Left lung (tissue), 10 donors: ENCODE measurements around the gene C11orf86. TPM values are rescaled to one million over a fixed set of nuclear protein-coding genes. Genes with fewer than 3 reads are reported as not detected.
"Not testable (repeated sequence)": the region's sequence is repeated elsewhere in the genome, so short reads cannot be mapped to it uniquely, and the experiment has no call there.

Source experiments
- ATAC-seq: fragments of 200-7000 bp; cut with Tn5 transposase; one replicate; pipeline ENCODE4 v1.9.1; 2020; ENCODE audit warnings: moderate library complexity
- DNase-seq, 4 donors: peaks; one replicate each; pipeline ENCODE4 v3.0.0-alpha.2; 2013 to 2020
- H3K27ac ChIP-seq, 2 donors: fragments of 200-600 bp; sonication (generic) in 1 of 2; one replicate each; pipeline versions ENCODE4 v1.5.0 to v1.8.0; 2020 to 2021
- H3K27me3 ChIP-seq, 2 donors: fragments of 200-600 bp; sonication (generic) in 1 of 2; one replicate each; pipeline versions ENCODE4 v1.5.0 to v1.8.0; 2020 to 2021
- H3K36me3 ChIP-seq, 2 donors: fragments of 200-600 bp; sonication (generic) in 1 of 2; one replicate each; pipeline versions ENCODE4 v1.5.0 to v1.8.0; 2020 to 2021
- H3K4me1 ChIP-seq, 2 donors: fragments of 200-600 bp; one replicate each; pipeline ENCODE4 v1.8.0; 2021
- H3K4me3 ChIP-seq, 2 donors: fragments of 200-600 bp; sonication (generic) in 1 of 2; one replicate each; pipeline versions ENCODE4 v1.5.0 to v1.8.0; 2020 to 2021; ENCODE audit warnings: mild to moderate bottlenecking in 1 of 2
- H3K9me3 ChIP-seq, 2 donors: fragments of 200-600 bp; sonication (generic) in 1 of 2; one replicate each; pipeline versions ENCODE4 v1.5.0 to v1.8.0; 2020 to 2021
- intact Hi-C, 2 donors: fragments of 100-400 bp; cut with DNase I; formaldehyde crosslinking; loops; one replicate each; pipeline versions ENCODE4 v1.11.2 to v1.14.2; 2022
- polyA plus RNA-seq, 6 donors: library from polyadenylated mRNA; unstranded; fragments of 120-200 nt; gene quantifications; one replicate each; pipeline ENCODE4 v1.2.1, GENCODE V29; 2013; ENCODE audit not compliant: insufficient read length in 6 of 6
- total RNA-seq, 2 donors: library from RNA; stranded (reverse); fragmentation: NEBNext Ultra II Directional; extraction: Animal tissue kit (Norgen Biotek cat#: 25700); gene quantifications; one replicate each; pipeline ENCODE4 v1.2.1, GENCODE V29; 2021
- TF ChIP-seq, protein P1 (sequence below), 2 donors: fragments of 200-600 bp; sonication (generic) in 1 of 2; IDR thresholded peaks; one replicate each; pipeline versions ENCODE4 v1.5.0 to v1.8.0; 2021; ENCODE audit warnings: antibody characterized with exemption in 2 of 2
- donor health status: DM: no; HTN: yes; CAD: no.
- donor health status: DM: no; HTN: no; CAD: no.

The C11orf86 gene
- total and polyA plus RNA-seq, 8 donors: not detected

- H3K4me3 ChIP-seq: no peak overlapping the region
- H3K27me3 ChIP-seq: no peaks in the 10 kb centered on the region
- no peak overlapping the region for H3K27ac ChIP-seq
- H3K9me3 ChIP-seq: peaks cover 0 to 14% of the 10 kb centered on the region in 2 donors
- intact Hi-C loops: no loop called here
- no peaks in the 10 kb centered on the region for H3K36me3 ChIP-seq
- no peak for DNase-seq
- TF ChIP-seq, protein P1, sequence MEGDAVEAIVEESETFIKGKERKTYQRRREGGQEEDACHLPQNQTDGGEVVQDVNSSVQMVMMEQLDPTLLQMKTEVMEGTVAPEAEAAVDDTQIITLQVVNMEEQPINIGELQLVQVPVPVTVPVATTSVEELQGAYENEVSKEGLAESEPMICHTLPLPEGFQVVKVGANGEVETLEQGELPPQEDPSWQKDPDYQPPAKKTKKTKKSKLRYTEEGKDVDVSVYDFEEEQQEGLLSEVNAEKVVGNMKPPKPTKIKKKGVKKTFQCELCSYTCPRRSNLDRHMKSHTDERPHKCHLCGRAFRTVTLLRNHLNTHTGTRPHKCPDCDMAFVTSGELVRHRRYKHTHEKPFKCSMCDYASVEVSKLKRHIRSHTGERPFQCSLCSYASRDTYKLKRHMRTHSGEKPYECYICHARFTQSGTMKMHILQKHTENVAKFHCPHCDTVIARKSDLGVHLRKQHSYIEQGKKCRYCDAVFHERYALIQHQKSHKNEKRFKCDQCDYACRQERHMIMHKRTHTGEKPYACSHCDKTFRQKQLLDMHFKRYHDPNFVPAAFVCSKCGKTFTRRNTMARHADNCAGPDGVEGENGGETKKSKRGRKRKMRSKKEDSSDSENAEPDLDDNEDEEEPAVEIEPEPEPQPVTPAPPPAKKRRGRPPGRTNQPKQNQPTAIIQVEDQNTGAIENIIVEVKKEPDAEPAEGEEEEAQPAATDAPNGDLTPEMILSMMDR (IDR thresholded peaks at IDR 0.05): no peak
- no peak for ATAC-seq
- peaks cover 5 to 13% of the 10 kb centered on the region in 2 donors for H3K4me1 ChIP-seq
Observed at GRCh38 chr11:66983275-66983924, 8.3 kb downstream of the C11orf86 start.

GRCh38 chr11:66985508-66986177 is 10.5 kb downstream of the C11orf86 start:
- ATAC-seq (peak; percentile 26), DNase-seq (no peak)
- H3K36me3 ChIP-seq: no peaks in the 10 kb centered on the region
- TF ChIP-seq, protein P1 (IDR thresholded peaks at IDR 0.05): no peak
- no peaks in the 10 kb centered on the region for H3K9me3 ChIP-seq
- no peak overlapping the region for H3K27ac ChIP-seq
- intact Hi-C loops: no loop called here
- no peak overlapping the region for H3K4me3 ChIP-seq
- H3K27me3 ChIP-seq: no peaks in the 10 kb centered on the region
- peaks cover 5 to 13% of the 10 kb centered on the region in 2 donors for H3K4me1 ChIP-seq

DNA sequence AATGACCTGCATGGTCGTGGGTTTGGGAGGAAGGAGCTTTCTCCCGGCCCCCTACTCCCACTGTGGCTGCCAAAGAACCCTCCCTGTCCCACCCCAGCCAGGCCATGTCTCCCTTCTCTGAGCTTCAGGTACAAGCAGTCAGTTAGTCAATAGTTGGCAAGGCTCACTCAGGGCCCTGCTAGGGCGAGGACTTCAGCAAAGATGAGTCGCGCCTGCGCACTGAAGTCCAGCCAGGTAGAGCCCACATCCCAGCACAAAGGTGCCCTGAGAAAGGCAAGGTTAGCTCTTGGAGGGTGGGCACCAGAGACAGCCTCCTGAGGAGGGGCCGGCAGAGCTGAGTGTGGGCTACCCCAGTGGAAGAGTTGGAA is 11.1 kb downstream of the C11orf86 start:
- no peaks in the 10 kb centered on the region for H3K9me3 ChIP-seq
- no peaks in the 10 kb centered on the region for H3K36me3 ChIP-seq
- H3K4me1 ChIP-seq: peaks cover 5 to 13% of the 10 kb centered on the region in 2 donors
- no peaks in the 10 kb centered on the region for H3K27me3 ChIP-seq
- intact Hi-C loops: no loop called here
- no peak overlapping the region for H3K27ac ChIP-seq
- H3K4me3 ChIP-seq: no peak overlapping the region
- TF ChIP-seq, protein P1 (IDR thresholded peaks at IDR 0.05): no peak
- no peak for DNase-seq
- no peak for ATAC-seq

DNA sequence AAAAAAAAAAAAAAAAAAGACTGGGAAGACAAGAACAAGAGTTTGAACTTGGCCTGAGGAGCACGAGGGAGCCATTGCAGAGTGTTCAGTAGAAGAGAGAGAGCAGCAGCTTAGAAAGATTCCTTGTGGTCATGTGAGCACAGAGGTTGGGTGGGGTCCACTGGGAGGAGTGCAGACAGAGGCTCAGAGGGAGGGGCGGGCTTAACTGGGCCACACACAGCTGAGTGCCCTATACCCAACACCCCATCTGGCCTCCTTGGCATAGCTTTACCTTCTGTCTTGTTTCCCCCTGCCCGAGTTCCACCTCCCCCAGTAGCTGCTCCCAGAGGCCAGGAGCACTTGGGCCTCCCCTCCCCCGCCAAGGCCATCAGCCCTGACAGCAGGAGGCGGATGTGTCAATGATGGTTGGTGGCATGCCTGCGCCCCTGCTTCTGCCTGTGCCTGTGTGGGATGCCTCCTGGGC is 12.1 kb downstream of the C11orf86 start:
- intact Hi-C loops: no loop called here
- DNase-seq (no peak), ATAC-seq (no peak)
- peaks cover 0 to 4% of the 10 kb centered on the region in 2 donors for H3K4me1 ChIP-seq
- H3K27me3 ChIP-seq: no peaks in the 10 kb centered on the region
- no peaks in the 10 kb centered on the region for H3K9me3 ChIP-seq
- H3K4me3 ChIP-seq: no peak overlapping the region
- H3K36me3 ChIP-seq: no peaks in the 10 kb centered on the region
- no peak overlapping the region for H3K27ac ChIP-seq
- TF ChIP-seq, protein P1 (IDR thresholded peaks at IDR 0.05): no peak

DNA sequence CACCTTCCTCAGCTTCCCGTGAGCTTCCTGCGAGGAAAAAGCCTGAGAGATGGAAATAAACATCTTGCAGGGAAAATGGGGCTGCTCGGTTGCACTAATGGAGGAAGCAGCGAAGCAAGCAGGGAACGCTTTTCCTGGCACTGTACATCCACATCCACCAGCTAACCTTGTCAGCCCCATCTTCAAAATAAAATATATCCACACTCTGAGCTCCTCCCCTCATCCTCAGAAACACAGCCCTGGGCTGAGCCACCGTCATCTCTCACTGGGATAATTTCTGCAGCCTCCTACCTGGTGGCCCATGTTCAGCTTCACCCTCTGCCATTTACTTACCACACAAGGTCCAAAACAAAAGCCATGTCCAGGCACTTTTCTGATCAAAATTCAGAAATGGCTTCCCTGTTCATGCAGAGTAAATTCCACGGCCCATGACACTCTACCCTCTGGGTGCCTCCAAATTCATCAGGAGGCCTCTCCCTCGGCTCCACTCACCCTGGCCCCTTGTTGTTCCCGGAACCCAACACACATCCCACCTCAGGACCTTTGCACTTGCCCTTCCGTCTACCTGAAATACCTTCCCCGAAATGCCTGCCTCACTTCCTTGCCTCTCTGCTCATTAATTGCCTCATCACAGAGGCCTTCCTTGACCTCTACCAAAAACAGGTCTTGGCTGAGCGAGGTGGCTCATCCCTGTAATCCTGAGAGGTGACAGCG is 13.0 kb downstream of the C11orf86 start:
- Histone ChIP-seq H3K27me3 (no peaks in the 10 kb centered on the region), H3K9me3 (no peaks in the 10 kb centered on the region), H3K27ac (no peak overlapping the region), H3K4me3 (no peak overlapping the region), H3K36me3 (no peaks in the 10 kb centered on the region), H3K4me1 (no peaks in the 10 kb centered on the region)
- intact Hi-C loops: no loop called here
- DNase-seq (no peak), ATAC-seq (no peak)
- TF ChIP-seq, protein P1 (IDR thresholded peaks at IDR 0.05): no peak

DNA sequence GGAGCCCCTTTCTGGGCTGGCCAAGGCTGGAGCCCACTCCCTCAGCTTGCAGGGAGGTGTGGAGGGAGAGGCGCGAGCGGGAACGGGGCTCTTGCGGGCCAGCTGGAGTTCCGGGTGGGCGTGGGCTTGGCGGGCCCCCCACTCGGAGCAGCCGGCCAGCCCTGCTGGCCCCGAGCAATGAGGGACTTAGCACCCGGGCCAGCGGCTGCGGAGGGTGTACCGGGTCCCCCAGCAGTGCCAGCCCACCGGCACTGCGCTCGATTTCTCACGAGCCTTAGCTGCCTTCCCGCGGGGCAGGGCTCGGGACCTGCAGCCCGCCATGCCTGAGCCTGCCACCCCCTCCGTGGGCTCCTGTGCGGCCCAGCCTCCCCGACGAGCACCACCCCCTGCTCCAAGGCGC is 13.6 kb downstream of the C11orf86 start:
- H3K9me3 ChIP-seq, ATAC-seq, H3K4me1 ChIP-seq, H3K27me3 ChIP-seq, DNase-seq, H3K27ac ChIP-seq, H3K4me3 ChIP-seq, intact Hi-C loops, H3K36me3 ChIP-seq: not testable (repeated sequence)

GRCh38 chr11:66989360-66989759 is 14.3 kb downstream of the C11orf86 start:
- H3K4me3 ChIP-seq, H3K9me3 ChIP-seq, H3K4me1 ChIP-seq, DNase-seq, ATAC-seq, H3K27ac ChIP-seq, H3K36me3 ChIP-seq, intact Hi-C loops, H3K27me3 ChIP-seq: not testable (repeated sequence)
